Ishikawa (cell line): ENCODE data around the gene KATNB1.

ENCODE experiments used
- CEBPB ChIP-seq: IDR thresholded peaks from 2 replicates; pipeline ENCODE4 v1.6.1; 2012
- CREB1 ChIP-seq: IDR thresholded peaks from 2 replicates; pipeline ENCODE4 v1.6.1; 2012; ENCODE audit warnings: low read depth
- EGR1 ChIP-seq: IDR thresholded peaks from 2 replicates; pipeline ENCODE4 v1.6.1; 2012
- EP300 ChIP-seq: IDR thresholded peaks from 2 replicates; pipeline ENCODE4 v1.6.1; 2012; ENCODE audit warnings: borderline replicate concordance
- FOXM1 ChIP-seq: IDR thresholded peaks from 2 replicates; pipeline ENCODE4 v1.6.1; 2012; ENCODE audit warnings: low read depth, borderline replicate concordance
- MAX ChIP-seq: IDR thresholded peaks from 2 replicates; pipeline ENCODE4 v1.6.1; 2012
- NFIC ChIP-seq: IDR thresholded peaks from 2 replicates; pipeline ENCODE4 v1.6.1; 2012
- RAD21 ChIP-seq: IDR thresholded peaks from 2 replicates; pipeline ENCODE4 v1.6.1; 2012; ENCODE audit warnings: low read depth
- REST ChIP-seq: IDR thresholded peaks from 2 replicates; pipeline ENCODE4 v1.6.1; 2012; ENCODE audit warnings: low read depth, mild to moderate bottlenecking
- TAF1 ChIP-seq: IDR thresholded peaks from 2 replicates; pipeline ENCODE4 v1.6.1; 2012; ENCODE audit warnings: low read depth, mild to moderate bottlenecking
- TCF12 ChIP-seq: IDR thresholded peaks from 2 replicates; pipeline ENCODE4 v1.6.1; 2012; ENCODE audit warnings: low read depth
- TEAD4 ChIP-seq: IDR thresholded peaks from 2 replicates; pipeline ENCODE4 v1.6.1; 2012
- USF1 ChIP-seq: IDR thresholded peaks from 2 replicates; pipeline ENCODE4 v1.6.1; 2012
- YY1 ChIP-seq: IDR thresholded peaks from 2 replicates; pipeline ENCODE4 v1.6.1; 2012; ENCODE audit warnings: low read depth
- ZBTB7A ChIP-seq: IDR thresholded peaks from 2 replicates; pipeline ENCODE4 v1.6.1; 2012; ENCODE audit warnings: low read depth

The KATNB1 gene

DNA sequence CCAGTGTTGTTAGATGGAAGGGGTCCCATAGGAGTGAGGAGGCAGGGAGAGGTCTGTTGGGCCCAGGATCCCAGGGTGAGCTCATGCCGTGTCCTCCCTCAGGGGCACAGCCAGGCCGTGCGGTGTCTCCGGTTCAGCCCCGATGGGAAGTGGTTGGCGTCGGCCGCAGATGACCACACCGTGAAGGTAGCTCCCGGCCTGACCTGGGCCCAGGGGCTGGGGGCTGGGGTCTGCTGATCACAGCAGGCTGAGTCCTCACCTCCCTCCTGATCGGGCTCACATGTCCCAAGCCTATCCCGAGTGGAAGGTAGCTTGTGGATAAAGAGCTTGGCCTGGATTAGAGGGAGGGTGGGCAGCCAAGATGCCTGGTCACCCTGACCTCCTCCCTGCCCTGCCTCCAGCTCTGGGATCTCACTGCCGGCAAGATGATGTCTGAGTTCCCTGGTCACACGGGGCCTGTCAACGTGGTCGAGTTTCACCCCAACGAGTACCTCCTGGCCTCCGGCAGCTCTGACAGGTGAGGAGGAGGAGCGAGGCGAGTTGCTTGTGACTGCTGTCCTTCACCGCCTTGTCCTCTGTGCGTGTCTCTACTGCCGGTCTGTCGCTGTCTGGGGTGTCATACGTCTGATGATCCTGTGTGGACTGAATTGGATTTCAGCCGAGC lies 16.1 kb downstream of the KATNB1 start:
- TF ChIP-seq CEBPB, result no peak

- no peak for TF ChIP-seq MAX
- no peak for TF ChIP-seq NFIC
- TF ChIP-seq REST, result no peak
- TF ChIP-seq TAF1, result no peak
- TF ChIP-seq FOXM1, result no peak
- TF ChIP-seq ZBTB7A, result no peak
- no peak for TF ChIP-seq YY1
- no peak for TF ChIP-seq EGR1
- no peak for TF ChIP-seq TEAD4
Measured at GRCh38 chr16:57752203-57752580, 16.6 kb downstream of the KATNB1 start.

- TF ChIP-seq REST, result no peak
- no peak for TF ChIP-seq YY1
- no peak for TF ChIP-seq EP300
- no peak for TF ChIP-seq MAX
- no peak for TF ChIP-seq TCF12
Measured at GRCh38 chr16:57752581-57753447, 17.2 kb downstream of the KATNB1 start.

- TF ChIP-seq TEAD4, result no peak
- TF ChIP-seq CEBPB, result no peak
- no peak for TF ChIP-seq NFIC
- TF ChIP-seq RAD21, result no peak
- no peak for TF ChIP-seq TCF12
- TF ChIP-seq REST, result no peak
- TF ChIP-seq CREB1, result no peak
- no peak for TF ChIP-seq TAF1
- no peak for TF ChIP-seq YY1
- TF ChIP-seq EP300, result no peak
- TF ChIP-seq USF1, result no peak
- no peak for TF ChIP-seq ZBTB7A
- no peak for TF ChIP-seq FOXM1
- TF ChIP-seq MAX, result no peak
- TF ChIP-seq EGR1, result no peak
Measured at GRCh38 chr16:57753448-57754353, 18.1 kb downstream of the KATNB1 start.
